Uterus (tissue), 4 donors: ENCODE results near the gene KIRREL3. TPM values are rescaled to one million over a fixed set of nuclear protein-coding genes. Genes with fewer than 3 reads are reported as not detected.

Source experiments
- DNase-seq, 2 donors: peaks; one replicate each; pipeline ENCODE4 v3.0.0-alpha.2; 2019 to 2020
- H3K27ac ChIP-seq, 2 donors: fragments of 200-600 bp; sonication (generic); 1 replicate in 1 of 2; 2 replicates in 1 of 2; pipeline ENCODE4 v1.5.1; 2016 to 2018
- H3K27me3 ChIP-seq, 2 donors: fragments of 200-600 bp; sonication (generic); one replicate each; pipeline ENCODE4 v1.5.1; 2018 to 2019; ENCODE audit warnings: control low read depth in 1 of 2
- H3K36me3 ChIP-seq, 2 donors: fragments of 200-600 bp; sonication (generic); one replicate each; pipeline ENCODE4 v1.5.1; 2019; ENCODE audit warnings: control low read depth in 1 of 2
- H3K4me1 ChIP-seq, 2 donors: fragments of 200-600 bp; sonication (generic); one replicate each; pipeline ENCODE4 v1.5.1; 2018 to 2019; ENCODE audit warnings: control low read depth in 1 of 2
- H3K4me3 ChIP-seq, 2 donors: fragments of 200-600 bp; sonication (generic); 1 replicate in 1 of 2; 2 replicates in 1 of 2; pipeline ENCODE4 v1.5.1; 2018 to 2019; ENCODE audit warnings: mild to moderate bottlenecking in 1 of 2
- H3K9me3 ChIP-seq, 2 donors: fragments of 200-600 bp; sonication (generic); one replicate each; pipeline ENCODE4 v1.5.1; 2019; ENCODE audit warnings: control low read depth in 1 of 2
- POLR2A ChIP-seq, 2 donors: fragments of 450-650 bp; IDR thresholded peaks; one replicate each; pipeline ENCODE4 v1.6.1; 2016; ENCODE audit warnings: antibody characterized with exemption in 2 of 2, mild to moderate bottlenecking in 1 of 2, moderate library complexity in 1 of 2
- intact Hi-C: fragments of 100-400 bp; cut with DNase I; formaldehyde crosslinking; loops from one replicate; pipeline ENCODE4 v1.15.1; 2023; ENCODE audit warnings: low total_unique reads
- total RNA-seq, 4 donors: library from RNA; depleted of rRNA in 3 of 4; stranded (reverse); fragments of >200 nt in 3 of 4; gene quantifications; one replicate each; pipeline versions ENCODE4 v1.1.0 to v1.2.4, GENCODE V29; 2014 to 2023
- TF ChIP-seq, protein P1 (sequence below), 4 experiments: fragments of 200-600 bp in 2 of 4; fragments of 450-650 bp in 2 of 4; sonication (generic) in 2 of 4; IDR thresholded peaks; one replicate each; pipeline ENCODE4 v1.5.1; 2016 to 2019; ENCODE audit warnings: antibody characterized with exemption in 4 of 4, mild to moderate bottlenecking in 2 of 4, moderate library complexity in 1 of 4
- donor health status: DM: yes; HTN: yes; CAD: no.

KIRREL3 gene
- total RNA-seq, 4 donors from 2014 or later: 10.0 TPM; not detected in 3

- Histone ChIP-seq H3K27me3 (no peaks in the 10 kb centered on the region), H3K4me1 (no peaks in the 10 kb centered on the region), H3K9me3 (no peaks in the 10 kb centered on the region), H3K27ac (no peak overlapping the region), H3K4me3 (no peak overlapping the region), H3K36me3 (no peaks in the 10 kb centered on the region)
- DNase-seq: no peak
- TF ChIP-seq POLR2A (IDR thresholded peaks at IDR 0.05): no peak
- TF ChIP-seq, protein P1, sequence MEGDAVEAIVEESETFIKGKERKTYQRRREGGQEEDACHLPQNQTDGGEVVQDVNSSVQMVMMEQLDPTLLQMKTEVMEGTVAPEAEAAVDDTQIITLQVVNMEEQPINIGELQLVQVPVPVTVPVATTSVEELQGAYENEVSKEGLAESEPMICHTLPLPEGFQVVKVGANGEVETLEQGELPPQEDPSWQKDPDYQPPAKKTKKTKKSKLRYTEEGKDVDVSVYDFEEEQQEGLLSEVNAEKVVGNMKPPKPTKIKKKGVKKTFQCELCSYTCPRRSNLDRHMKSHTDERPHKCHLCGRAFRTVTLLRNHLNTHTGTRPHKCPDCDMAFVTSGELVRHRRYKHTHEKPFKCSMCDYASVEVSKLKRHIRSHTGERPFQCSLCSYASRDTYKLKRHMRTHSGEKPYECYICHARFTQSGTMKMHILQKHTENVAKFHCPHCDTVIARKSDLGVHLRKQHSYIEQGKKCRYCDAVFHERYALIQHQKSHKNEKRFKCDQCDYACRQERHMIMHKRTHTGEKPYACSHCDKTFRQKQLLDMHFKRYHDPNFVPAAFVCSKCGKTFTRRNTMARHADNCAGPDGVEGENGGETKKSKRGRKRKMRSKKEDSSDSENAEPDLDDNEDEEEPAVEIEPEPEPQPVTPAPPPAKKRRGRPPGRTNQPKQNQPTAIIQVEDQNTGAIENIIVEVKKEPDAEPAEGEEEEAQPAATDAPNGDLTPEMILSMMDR (IDR thresholded peaks at IDR 0.05): no peak
- intact Hi-C loops: no loop called here
Observed at GRCh38 chr11:126973051-126973450, 27.5 kb downstream of the KIRREL3 start.

DNA sequence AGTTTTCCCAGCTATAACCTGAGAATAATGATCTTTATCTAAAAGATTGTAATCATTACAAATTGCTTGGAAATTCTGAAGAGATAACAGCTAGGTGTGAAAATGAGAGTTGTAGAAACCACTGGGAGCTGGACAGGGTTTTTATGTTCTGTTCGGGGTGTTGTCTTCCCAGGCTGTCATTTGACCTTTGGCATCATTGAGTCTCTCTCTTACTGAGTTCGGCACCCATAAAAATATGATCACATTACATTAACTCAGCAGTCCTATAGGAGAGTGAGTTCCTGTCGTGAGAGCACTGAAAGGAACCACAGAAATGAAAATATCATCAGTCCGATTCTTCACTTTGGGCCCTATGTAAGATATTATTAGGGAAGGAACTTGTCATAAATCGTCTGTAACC lies 29.3 kb downstream of the KIRREL3 start:
- H3K27ac ChIP-seq: no peak overlapping the region
- no peak overlapping the region for H3K4me3 ChIP-seq
- intact Hi-C loops: no loop called here
- no peaks in the 10 kb centered on the region for H3K4me1 ChIP-seq
- no peaks in the 10 kb centered on the region for H3K27me3 ChIP-seq
- H3K9me3 ChIP-seq: no peaks in the 10 kb centered on the region
- TF ChIP-seq, protein P1 (IDR thresholded peaks at IDR 0.05): no peak
- no peak for TF ChIP-seq POLR2A (IDR thresholded peaks at IDR 0.05)
- H3K36me3 ChIP-seq: no peaks in the 10 kb centered on the region
- no peak for DNase-seq

GRCh38 chr11:126969865-126970479 lies 30.6 kb downstream of the KIRREL3 start:
- intact Hi-C loops: no loop called here
- Histone ChIP-seq H3K27me3 (no peaks in the 10 kb centered on the region), H3K9me3 (no peaks in the 10 kb centered on the region), H3K4me1 (no peaks in the 10 kb centered on the region), H3K27ac (no peak overlapping the region), H3K36me3 (no peaks in the 10 kb centered on the region), H3K4me3 (no peak overlapping the region)
- TF ChIP-seq, protein P1 (IDR thresholded peaks at IDR 0.05): no peak
- TF ChIP-seq POLR2A (IDR thresholded peaks at IDR 0.05): no peak
- no peak for DNase-seq

DNA sequence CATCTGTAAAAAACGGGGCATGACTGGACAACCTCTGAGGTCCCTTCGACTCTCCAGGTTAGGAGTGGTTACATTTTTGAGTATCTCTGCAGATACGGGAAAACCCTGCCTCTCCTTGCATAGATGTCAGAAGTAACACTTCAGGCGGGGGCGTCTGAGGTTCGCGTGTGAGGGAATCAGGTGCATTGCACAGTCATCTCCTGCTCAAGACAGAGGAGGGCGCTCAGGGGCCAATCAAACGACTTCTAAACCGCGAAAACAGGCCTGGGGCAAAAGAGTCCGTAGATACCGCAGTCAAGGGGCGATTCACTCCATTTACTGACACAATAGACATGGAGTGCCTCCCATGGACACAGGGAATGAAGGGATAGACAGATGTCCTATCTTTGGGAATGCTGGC lies 31.7 kb downstream of the KIRREL3 start:
- no peaks in the 10 kb centered on the region for H3K36me3 ChIP-seq
- H3K27me3 ChIP-seq: no peaks in the 10 kb centered on the region
- intact Hi-C loops: no loop called here
- no peaks in the 10 kb centered on the region for H3K9me3 ChIP-seq
- H3K4me1 ChIP-seq: no peaks in the 10 kb centered on the region
- no peak for DNase-seq
- H3K27ac ChIP-seq: no peak overlapping the region
- H3K4me3 ChIP-seq: no peak overlapping the region
- TF ChIP-seq, protein P1 (IDR thresholded peaks at IDR 0.05): no peak
- no peak for TF ChIP-seq POLR2A (IDR thresholded peaks at IDR 0.05)

DNA sequence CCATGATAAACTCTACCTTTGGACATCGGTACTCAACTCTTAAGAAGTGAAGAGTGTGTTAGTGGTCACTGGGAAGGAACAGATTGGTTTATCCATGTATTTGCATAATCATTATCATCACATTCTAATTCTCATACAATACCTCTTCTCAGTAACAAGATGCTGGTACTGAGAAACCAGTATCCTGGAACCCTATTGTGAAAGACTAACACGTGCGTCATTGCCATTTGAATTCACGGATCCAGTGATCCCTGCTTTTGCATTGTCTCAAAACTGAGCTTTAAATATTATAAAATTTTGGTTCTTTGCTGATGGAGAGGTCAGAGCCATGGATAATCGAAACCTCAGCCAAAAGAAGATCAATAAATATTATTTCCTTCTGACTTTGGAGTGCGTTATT lies 35.2 kb downstream of the KIRREL3 start:
- no peak overlapping the region for H3K27ac ChIP-seq
- H3K4me3 ChIP-seq: no peak overlapping the region
- intact Hi-C loops: no loop called here
- DNase-seq: no peak
- H3K36me3 ChIP-seq: no peaks in the 10 kb centered on the region
- H3K27me3 ChIP-seq: no peaks in the 10 kb centered on the region
- no peaks in the 10 kb centered on the region for H3K9me3 ChIP-seq
- H3K4me1 ChIP-seq: no peaks in the 10 kb centered on the region
- TF ChIP-seq, protein P1 (IDR thresholded peaks at IDR 0.05): no peak
- no peak for TF ChIP-seq POLR2A (IDR thresholded peaks at IDR 0.05)
